T-helper 1 cell treated with Interleukin-12 subunit alpha and Interleukin-12 subunit beta and Interleukin-4 antibody, amounts not matched to agents 30 ng/mL and 1 ng/mL, for 36 hours (primary cell): ENCODE results near the gene DOCK2. TPM values are rescaled to one million over a fixed set of nuclear protein-coding genes. Genes with fewer than 3 reads are reported as not detected.
"Not testable (repeated sequence)": the region's sequence is repeated elsewhere in the genome, so short reads cannot be mapped to it uniquely, and the experiment has no call there.

ENCODE experiments used
- intact Hi-C: fragments of 100-400 bp; cut with micrococcal nuclease; formaldehyde crosslinking; loops from one replicate; pipeline ENCODE4 v1.15.1; 2024
- total RNA-seq: library from RNA; stranded (reverse); gene quantifications from 2 replicates; pipeline ENCODE4 v1.2.3, GENCODE V29; 2022

The DOCK2 gene
- total RNA-seq, 1 donor from 2014 or later = 346 TPM

GRCh38 chr5:169749295-169749694, 112.2 kb downstream of the DOCK2 start:
- intact Hi-C loops = no loop called here

GRCh38 chr5:169751490-169751889, 114.4 kb downstream of the DOCK2 start:
- intact Hi-C loops = no loop called here

- intact Hi-C loops = not testable (repeated sequence)
Observed at GRCh38 chr5:169752566-169752965, 115.5 kb downstream of the DOCK2 start.

- intact Hi-C loops = no loop called here
Observed at GRCh38 chr5:169753795-169754194, 116.7 kb downstream of the DOCK2 start.

GRCh38 chr5:169754737-169755136, 117.7 kb downstream of the DOCK2 start:
- intact Hi-C loops = no loop called here

GRCh38 chr5:169756071-169756765, 119.1 kb downstream of the DOCK2 start:
- intact Hi-C loops = no loop called here

- intact Hi-C loops = no loop called here
Observed at GRCh38 chr5:169757016-169757415, 119.9 kb downstream of the DOCK2 start.

- intact Hi-C loops = no loop called here
Observed at GRCh38 chr5:169758886-169759285, 121.8 kb downstream of the DOCK2 start.

GRCh38 chr5:169760229-169760628, 123.2 kb downstream of the DOCK2 start:
- intact Hi-C loops = no loop called here

GRCh38 chr5:169762338-169763095, 125.4 kb downstream of the DOCK2 start:
- intact Hi-C loops = no loop called here

- intact Hi-C loops = no loop called here
Observed at GRCh38 chr5:169763376-169764017, 126.4 kb downstream of the DOCK2 start.

GRCh38 chr5:169764018-169764378, 126.9 kb downstream of the DOCK2 start:
- intact Hi-C loops = no loop called here

GRCh38 chr5:169765176-169765996, 128.3 kb downstream of the DOCK2 start:
- intact Hi-C loops = no loop called here

GRCh38 chr5:169766943-169767342, 129.9 kb downstream of the DOCK2 start:
- intact Hi-C loops = not testable (repeated sequence)

- intact Hi-C loops = no loop called here
Observed at GRCh38 chr5:169767938-169768337, 130.9 kb downstream of the DOCK2 start.

GRCh38 chr5:169768416-169768815, 131.3 kb downstream of the DOCK2 start:
- intact Hi-C loops = no loop called here

GRCh38 chr5:169770109-169770508, 133.0 kb downstream of the DOCK2 start:
- intact Hi-C loops = no loop called here

GRCh38 chr5:169772256-169772655, 135.2 kb downstream of the DOCK2 start:
- intact Hi-C loops = no loop called here

GRCh38 chr5:169772688-169773087, 135.6 kb downstream of the DOCK2 start:
- intact Hi-C loops = no loop called here

- intact Hi-C loops = no loop called here
Observed at GRCh38 chr5:169777159-169777558, 140.1 kb downstream of the DOCK2 start.
